Measurements from ENCODE around the gene LENG9. TPM values are rescaled to one million over a fixed set of nuclear protein-coding genes. Genes with fewer than 3 reads are reported as not detected.
A peak's percentile ranks its signal among the peaks of the same experiment; 100 is the strongest.

The LENG9 gene
- total and polyA plus RNA-seq, 2 of the 13 experiments (the other 11 are each of a cell fraction or from before 2014, with no cell fraction given), result 0.75 to 2.9 TPM

- TF ChIP-seq ZC3H4 (CRISPR knock-in tag; IDR thresholded peaks at IDR 0.05; ENCODE audit: borderline replicate concordance) (no peak), HOXA3 (CRISPR knock-in tag; IDR thresholded peaks at IDR 0.05) (peak; percentile 95), RFX1 (IDR thresholded peaks at IDR 0.05) (peak; percentile 76), ZEB1 (IDR thresholded peaks at IDR 0.05; ENCODE audit: insufficient replicate concordance, low read depth) (no peak), ZNF441 (CRISPR knock-in tag; IDR thresholded peaks at IDR 0.05; ENCODE audit: borderline replicate concordance) (peak; percentile 78), MAFK (conservative IDR thresholded peaks at IDR 0.05 in 1 of 2, IDR thresholded peaks at IDR 0.05 in 1 of 2; ENCODE audit: low read length in 2 of 2) (no peak), ZNF724P (CRISPR knock-in tag; IDR thresholded peaks at IDR 0.05; ENCODE audit: borderline replicate concordance) (peak; percentile 74; the same call in 1 of the 2 replicates), ZBTB3 (CRISPR knock-in tag; IDR thresholded peaks at IDR 0.05; ENCODE audit: borderline replicate concordance, low read depth) (peak; percentile 36; the same call in 1 of the 2 replicates), ZFP91 (CRISPR knock-in tag; IDR thresholded peaks at IDR 0.05; ENCODE audit: borderline replicate concordance) (peak; percentile 90), KDM1A (CRISPR knock-in tag; IDR thresholded peaks at IDR 0.05) (no peak), HMG20B (CRISPR knock-in tag; conservative IDR thresholded peaks at IDR 0.05) (no peak), ZNF230 (CRISPR knock-in tag; IDR thresholded peaks at IDR 0.05) (peak; percentile 37; the same call in 1 of the 2 replicates), IKZF1 (IDR thresholded peaks at IDR 0.05) (no peak), KLF6 (CRISPR knock-in tag; IDR thresholded peaks at IDR 0.05) (peak; percentile 95), ZNF850 (CRISPR knock-in tag; conservative IDR thresholded peaks at IDR 0.05) (no peak), ZNF232 (CRISPR knock-in tag; IDR thresholded peaks at IDR 0.05; ENCODE audit: borderline replicate concordance) (peak; percentile 63; the same call in 1 of the 2 replicates), SOX6 (IDR thresholded peaks at IDR 0.05) (no peak), SOX6 (CRISPR knock-in tag; IDR thresholded peaks at IDR 0.05) (peak; percentile 41; the same call in 1 of the 2 replicates), ZNF251 (CRISPR knock-in tag; IDR thresholded peaks at IDR 0.05) (no peak), DR1 (CRISPR knock-in tag; IDR thresholded peaks at IDR 0.05) (peak; percentile 82), SSRP1 (CRISPR knock-in tag; IDR thresholded peaks at IDR 0.05) (no peak), ADNP (CRISPR knock-in tag; IDR thresholded peaks at IDR 0.05) (no peak), CEBPG (CRISPR knock-in tag; IDR thresholded peaks at IDR 0.05) (peak; percentile 41; the same call in 1 of the 2 replicates)
- TF ChIP-seq, protein P1, sequence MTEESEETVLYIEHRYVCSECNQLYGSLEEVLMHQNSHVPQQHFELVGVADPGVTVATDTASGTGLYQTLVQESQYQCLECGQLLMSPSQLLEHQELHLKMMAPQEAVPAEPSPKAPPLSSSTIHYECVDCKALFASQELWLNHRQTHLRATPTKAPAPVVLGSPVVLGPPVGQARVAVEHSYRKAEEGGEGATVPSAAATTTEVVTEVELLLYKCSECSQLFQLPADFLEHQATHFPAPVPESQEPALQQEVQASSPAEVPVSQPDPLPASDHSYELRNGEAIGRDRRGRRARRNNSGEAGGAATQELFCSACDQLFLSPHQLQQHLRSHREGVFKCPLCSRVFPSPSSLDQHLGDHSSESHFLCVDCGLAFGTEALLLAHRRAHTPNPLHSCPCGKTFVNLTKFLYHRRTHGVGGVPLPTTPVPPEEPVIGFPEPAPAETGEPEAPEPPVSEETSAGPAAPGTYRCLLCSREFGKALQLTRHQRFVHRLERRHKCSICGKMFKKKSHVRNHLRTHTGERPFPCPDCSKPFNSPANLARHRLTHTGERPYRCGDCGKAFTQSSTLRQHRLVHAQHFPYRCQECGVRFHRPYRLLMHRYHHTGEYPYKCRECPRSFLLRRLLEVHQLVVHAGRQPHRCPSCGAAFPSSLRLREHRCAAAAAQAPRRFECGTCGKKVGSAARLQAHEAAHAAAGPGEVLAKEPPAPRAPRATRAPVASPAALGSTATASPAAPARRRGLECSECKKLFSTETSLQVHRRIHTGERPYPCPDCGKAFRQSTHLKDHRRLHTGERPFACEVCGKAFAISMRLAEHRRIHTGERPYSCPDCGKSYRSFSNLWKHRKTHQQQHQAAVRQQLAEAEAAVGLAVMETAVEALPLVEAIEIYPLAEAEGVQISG (CRISPR knock-in tag; IDR thresholded peaks at IDR 0.05), result peak; percentile 66
- TF ChIP-seq, protein P2, sequence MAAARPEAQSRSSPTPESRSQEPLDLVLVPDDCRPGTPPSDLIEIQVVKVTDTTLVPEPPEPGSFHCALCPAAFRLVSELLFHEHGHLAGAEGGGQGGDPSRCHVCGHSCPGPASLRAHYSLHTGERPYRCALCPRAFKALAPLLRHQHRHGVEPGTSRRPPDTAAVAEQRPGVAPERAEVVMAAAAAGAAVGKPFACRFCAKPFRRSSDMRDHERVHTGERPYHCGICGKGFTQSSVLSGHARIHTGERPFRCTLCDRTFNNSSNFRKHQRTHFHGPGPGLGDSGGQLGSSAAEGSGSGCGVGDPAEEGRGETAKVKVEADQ (CRISPR knock-in tag; IDR thresholded peaks at IDR 0.05; ENCODE audit: borderline replicate concordance), result peak; percentile 98; the same call in 1 of the 2 replicates
Observed at GRCh38 chr19:54448774-54449700, 14.5 kb downstream of the LENG9 start, which contains the start of gene LENG8 (continued).

Measured in HepG2 (cell line).